Suprapubic skin (tissue), 4 donors: ENCODE results near the gene PRKAR2B. TPM values are rescaled to one million over a fixed set of nuclear protein-coding genes. Genes with fewer than 3 reads are reported as not detected.

ENCODE experiments used
- DNase-seq, 2 donors: peaks; one replicate each; pipeline ENCODE4 v3.0.0-alpha.2; 2019; ENCODE audit warnings: low spot score in 2 of 2
- H3K27ac ChIP-seq: fragments of 200-600 bp; sonication (generic); one replicate; pipeline ENCODE4 v1.5.1; 2019
- H3K27me3 ChIP-seq: fragments of 200-600 bp; sonication (generic); one replicate; pipeline ENCODE4 v1.5.1; 2019
- H3K36me3 ChIP-seq: fragments of 200-600 bp; sonication (generic); one replicate; pipeline ENCODE4 v1.5.1; 2019
- H3K4me1 ChIP-seq: fragments of 200-600 bp; sonication (generic); one replicate; pipeline ENCODE4 v1.5.1; 2019
- H3K4me3 ChIP-seq: fragments of 200-600 bp; sonication (generic); one replicate; pipeline ENCODE4 v1.5.1; 2019; ENCODE audit warnings: mild to moderate bottlenecking
- H3K9me3 ChIP-seq: fragments of 200-600 bp; sonication (generic); one replicate; pipeline ENCODE4 v1.5.1; 2019
- CTCF ChIP-seq, 2 donors: fragments of 200-600 bp in 1 of 2; fragments of 450-650 bp in 1 of 2; sonication (generic) in 1 of 2; IDR thresholded peaks; one replicate each; pipeline ENCODE4 v1.5.1; 2016 to 2019; ENCODE audit warnings: antibody characterized with exemption in 2 of 2, mild to moderate bottlenecking in 1 of 2, moderate library complexity in 1 of 2
- EP300 ChIP-seq: sonication (generic); formaldehyde crosslinking; IDR thresholded peaks from one replicate; pipeline ENCODE4 v1.6.1; 2017; ENCODE audit warnings: antibody characterized with exemption
- POLR2A ChIP-seq, 2 donors: fragments of 450-650 bp; IDR thresholded peaks; one replicate each; pipeline ENCODE4 v1.6.1; 2017; ENCODE audit warnings: antibody characterized with exemption in 2 of 2, mild to moderate bottlenecking in 2 of 2, moderate library complexity in 2 of 2
- POLR2AphosphoS5 ChIP-seq, 3 donors: sonication (generic); formaldehyde crosslinking; IDR thresholded peaks; one replicate each; pipeline ENCODE4 v1.6.1; 2017; ENCODE audit warnings: antibody characterized with exemption in 3 of 3
- WGBS: methylation state at CpG from one replicate; pipeline ENCODE4 v1.1.5; 2018; 5-methylcytosine and 5-hydroxymethylcytosine counted together
- total RNA-seq, 4 donors: library from RNA; depleted of rRNA; stranded (reverse); fragments of >200 nt; gene quantifications; one replicate each; pipeline ENCODE4 v1.1.0, GENCODE V29; 2016

Gene PRKAR2B
- total RNA-seq, 4 donors from 2014 or later: 4.2 to 10.8 (median 6.2) TPM

- no peaks in the 10 kb centered on the region for H3K27me3 ChIP-seq
- no peaks in the 10 kb centered on the region for H3K9me3 ChIP-seq
- no peak for DNase-seq
- no peak overlapping the region for H3K27ac ChIP-seq
- 95% methylated on average over 3 of the region's 3 CpGs for WGBS
- TF ChIP-seq CTCF (IDR thresholded peaks at IDR 0.05): no peak
- TF ChIP-seq POLR2AphosphoS5 (IDR thresholded peaks at IDR 0.05): no peak
- TF ChIP-seq POLR2A (IDR thresholded peaks at IDR 0.05): no peak
- no peak for TF ChIP-seq EP300
- H3K4me1 ChIP-seq: no peaks in the 10 kb centered on the region
- H3K4me3 ChIP-seq: no peak overlapping the region
- H3K36me3 ChIP-seq: no peaks in the 10 kb centered on the region
These were observed 22.9 kb upstream of the PRKAR2B start for GRCh38 chr7:107021600-107021999.

GRCh38 chr7:107023522-107024151 lies 20.9 kb upstream of the PRKAR2B start:
- no peaks in the 10 kb centered on the region for H3K27me3 ChIP-seq
- no peak overlapping the region for H3K27ac ChIP-seq
- no peaks in the 10 kb centered on the region for H3K9me3 ChIP-seq
- no peak overlapping the region for H3K4me3 ChIP-seq
- no peaks in the 10 kb centered on the region for H3K4me1 ChIP-seq
- DNase-seq: no peak
- H3K36me3 ChIP-seq: no peaks in the 10 kb centered on the region
- TF ChIP-seq EP300 (no peak), CTCF (IDR thresholded peaks at IDR 0.05) (no peak), POLR2A (IDR thresholded peaks at IDR 0.05) (no peak), POLR2AphosphoS5 (IDR thresholded peaks at IDR 0.05) (no peak)

- no peaks in the 10 kb centered on the region for H3K9me3 ChIP-seq
- H3K4me1 ChIP-seq: no peaks in the 10 kb centered on the region
- TF ChIP-seq POLR2A (IDR thresholded peaks at IDR 0.05) (no peak), POLR2AphosphoS5 (IDR thresholded peaks at IDR 0.05) (no peak), EP300 (no peak), CTCF (IDR thresholded peaks at IDR 0.05) (no peak)
- H3K4me3 ChIP-seq: no peak overlapping the region
- no peak for DNase-seq
- H3K27me3 ChIP-seq: no peaks in the 10 kb centered on the region
- H3K27ac ChIP-seq: no peak overlapping the region
- WGBS: 84% methylated on average over 2 of the region's 2 CpGs
- no peaks in the 10 kb centered on the region for H3K36me3 ChIP-seq
These were observed 19.6 kb upstream of the PRKAR2B start for GRCh38 chr7:107024906-107025305.

GRCh38 chr7:107025449-107026103 lies 18.9 kb upstream of the PRKAR2B start:
- no peak overlapping the region for H3K4me3 ChIP-seq
- no peaks in the 10 kb centered on the region for H3K4me1 ChIP-seq
- DNase-seq: no peak
- H3K27ac ChIP-seq: no peak overlapping the region
- H3K36me3 ChIP-seq: no peaks in the 10 kb centered on the region
- no peaks in the 10 kb centered on the region for H3K9me3 ChIP-seq
- H3K27me3 ChIP-seq: no peaks in the 10 kb centered on the region
- 79% methylated on average over 2 of the region's 2 CpGs for WGBS
- TF ChIP-seq EP300: no peak

- Histone ChIP-seq H3K36me3 (no peaks in the 10 kb centered on the region), H3K27me3 (no peaks in the 10 kb centered on the region), H3K27ac (no peak overlapping the region), H3K4me3 (no peak overlapping the region), H3K4me1 (no peaks in the 10 kb centered on the region), H3K9me3 (no peaks in the 10 kb centered on the region)
- WGBS: 72% methylated on average over 5 of the region's 5 CpGs
- TF ChIP-seq CTCF (IDR thresholded peaks at IDR 0.05): no peak
- no peak for TF ChIP-seq EP300
- TF ChIP-seq POLR2A (IDR thresholded peaks at IDR 0.05): no peak
- TF ChIP-seq POLR2AphosphoS5 (IDR thresholded peaks at IDR 0.05): no peak
- no peak for DNase-seq
These were observed 18.3 kb upstream of the PRKAR2B start for GRCh38 chr7:107026166-107026565.
